GM13977 (cell line): ENCODE results near the gene EMCN.

ENCODE experiments used
- DNase-seq: peaks from one replicate; pipeline ENCODE4 v3.0.0; 2012; ENCODE audit warnings: low spot score
- CTCF ChIP-seq: IDR thresholded peaks from 2 replicates; pipeline ENCODE4 v1.5.1; 2012; ENCODE audit warnings: mild to moderate bottlenecking, control low read depth; ENCODE audit not compliant: insufficient read depth; ENCODE audit errors: extremely low read depth, missing control alignments
- in situ Hi-C: fragments of 300-500 bp; cut with MboI; formaldehyde crosslinking; loops from one replicate; pipeline ENCODE4 v1.12.0; 2022; ENCODE audit warnings: low sequenced_read_pairs, low pct_unique_long_range_greater_than_20kb, mixed read lengths, inconsistent platforms; ENCODE audit not compliant: unreplicated experiment

The EMCN gene

GRCh38 chr4:100483796-100484195, 34.0 kb downstream of the EMCN start:
- no peak for DNase-seq
- in situ Hi-C loops: no loop called here
- TF ChIP-seq CTCF: no peak

- no peak for DNase-seq
- in situ Hi-C loops: no loop called here
- TF ChIP-seq CTCF: no peak
These were observed 37.9 kb downstream of the EMCN start for GRCh38 chr4:100479971-100480370.

GRCh38 chr4:100469555-100469954, 48.3 kb downstream of the EMCN start:
- no peak for DNase-seq
- no peak for TF ChIP-seq CTCF
- in situ Hi-C loops: no loop called here

- no peak for DNase-seq
- in situ Hi-C loops: no loop called here
These were observed 51.3 kb downstream of the EMCN start for GRCh38 chr4:100466501-100466900.

GRCh38 chr4:100461807-100462605, 55.8 kb downstream of the EMCN start:
- TF ChIP-seq CTCF: no peak
- DNase-seq: no peak
- in situ Hi-C loops: no loop called here

More at GRCh38 chr4:100466501-100466900, 51.3 kb downstream of the EMCN start:
- no peak for TF ChIP-seq CTCF

GRCh38 chr4:100450449-100450848, 67.4 kb downstream of the EMCN start:
- no peak for TF ChIP-seq CTCF
- in situ Hi-C loops: no loop called here
- no peak for DNase-seq
